Measurements from ENCODE around the gene TERC. TPM values are rescaled to one million over a fixed set of nuclear protein-coding genes. Genes with fewer than 3 reads are reported as not detected.

The TERC gene
- total and polyA plus RNA-seq, 10 of the 15 experiments (the other 5 are each of a cell fraction or from before 2014, with no cell fraction given) = 0.43 to 125 (median 6.2) TPM; not detected in 4

DNA sequence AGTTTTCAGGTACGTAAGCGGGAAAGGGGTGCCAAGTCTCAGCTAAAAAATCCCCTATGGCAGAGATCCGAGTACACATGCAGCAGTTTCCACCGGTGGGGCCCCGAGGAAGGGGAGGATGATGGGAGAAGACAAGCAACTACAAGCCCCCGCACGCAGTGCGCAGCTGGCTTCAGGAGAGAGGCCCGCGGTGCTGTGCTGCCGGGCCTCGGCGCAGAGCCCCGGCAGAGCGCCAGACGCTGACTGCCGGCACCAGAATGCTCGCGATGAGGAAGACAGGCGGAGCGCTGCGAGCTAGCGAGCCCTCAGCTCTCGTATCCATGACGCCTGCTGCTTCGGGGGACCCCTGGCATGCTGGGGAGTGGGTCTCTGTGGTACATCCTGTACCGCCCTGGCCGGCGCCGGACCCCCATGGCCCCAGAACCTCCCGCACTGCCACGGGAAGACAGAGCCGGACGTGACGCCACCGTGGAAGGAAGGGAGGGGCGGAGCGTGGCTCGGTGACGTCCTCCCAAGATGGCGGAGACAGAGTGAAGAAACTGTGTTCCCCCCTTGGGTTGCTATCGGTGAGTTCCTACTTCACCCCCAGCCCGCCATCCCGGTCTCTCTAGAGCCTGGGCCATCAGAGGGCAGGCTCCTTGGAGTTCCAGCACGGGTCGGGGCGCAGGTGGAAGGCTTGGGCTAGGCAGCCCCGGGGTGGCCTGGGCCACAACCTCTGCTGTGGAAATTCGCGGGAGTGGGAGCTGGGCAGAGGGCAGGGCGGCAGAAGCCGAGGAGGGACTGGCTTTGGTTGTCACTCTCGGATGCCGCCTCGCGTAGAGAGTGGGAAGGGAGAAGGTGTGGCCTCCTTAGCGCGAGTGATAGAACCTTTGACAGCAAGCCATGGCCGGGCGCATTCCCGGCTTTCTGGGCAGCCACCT is 8.3 kb upstream of the TERC start, which contains the start of gene MYNN (continued):
- TF ChIP-seq E4F1 (IDR thresholded peaks at IDR 0.05; ENCODE audit: borderline replicate concordance, partially characterized antibody) (no peak), DPF2 (IDR thresholded peaks at IDR 0.05) (peak; percentile 69), FOS (IDR thresholded peaks at IDR 0.05; ENCODE audit: borderline replicate concordance, extremely low read depth, insufficient read length) (no peak), ZNF384 (IDR thresholded peaks at IDR 0.05; ENCODE audit: borderline replicate concordance, low read depth, low read length) (no peak), SREBF1 (IDR thresholded peaks at IDR 0.05; ENCODE audit: low read length) (no peak), BMI1 (IDR thresholded peaks at IDR 0.05; ENCODE audit: borderline replicate concordance) (no peak), BCLAF1 (IDR thresholded peaks at IDR 0.05) (no peak), ATF2 (IDR thresholded peaks at IDR 0.05; ENCODE audit: low read length) (no peak), ETV6 (conservative IDR thresholded peaks at IDR 0.05 in 1 of 2, IDR thresholded peaks at IDR 0.05 in 1 of 2; ENCODE audit: borderline replicate concordance in 1 of 2, low read depth in 1 of 2) (peak in 1 of 2 experiments; percentile 22; a peak in 1 of 4 replicates), MAX (IDR thresholded peaks at IDR 0.05; ENCODE audit: low read depth, low read length) (peak; percentile 22; the same call in 1 of the 2 replicates), RCOR1 (conservative IDR thresholded peaks at IDR 0.05; ENCODE audit: low read depth, low read length) (no peak), CREM (IDR thresholded peaks at IDR 0.05; ENCODE audit: low read depth) (peak; percentile 95), EGR1 (IDR thresholded peaks at IDR 0.05; ENCODE audit: borderline replicate concordance in 1 of 2, low read depth in 2 of 2, low read length in 2 of 2) (peak in 1 of 2 experiments; percentile 45; a peak in 1 of 3 replicates), IKZF2 (IDR thresholded peaks at IDR 0.05) (peak; percentile 32 to 42; a peak in 3 of 4 replicates), NFYB (IDR thresholded peaks at IDR 0.05; ENCODE audit: insufficient read depth, low read depth, low read length) (no peak), USF1 (IDR thresholded peaks at IDR 0.05; ENCODE audit: borderline replicate concordance, extremely low read length, insufficient read depth, low read depth, low read length) (no peak), NFYA (IDR thresholded peaks at IDR 0.05; ENCODE audit: borderline replicate concordance, low read depth, low read length) (no peak)
- TF ChIP-seq, protein P1, sequence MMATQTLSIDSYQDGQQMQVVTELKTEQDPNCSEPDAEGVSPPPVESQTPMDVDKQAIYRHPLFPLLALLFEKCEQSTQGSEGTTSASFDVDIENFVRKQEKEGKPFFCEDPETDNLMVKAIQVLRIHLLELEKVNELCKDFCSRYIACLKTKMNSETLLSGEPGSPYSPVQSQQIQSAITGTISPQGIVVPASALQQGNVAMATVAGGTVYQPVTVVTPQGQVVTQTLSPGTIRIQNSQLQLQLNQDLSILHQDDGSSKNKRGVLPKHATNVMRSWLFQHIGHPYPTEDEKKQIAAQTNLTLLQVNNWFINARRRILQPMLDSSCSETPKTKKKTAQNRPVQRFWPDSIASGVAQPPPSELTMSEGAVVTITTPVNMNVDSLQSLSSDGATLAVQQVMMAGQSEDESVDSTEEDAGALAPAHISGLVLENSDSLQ (IDR thresholded peaks at IDR 0.05) = peak; percentile 84

All from GM12878 (cell line).